ENCODE results near the gene GAS6.

- TF ChIP-seq, protein P1, sequence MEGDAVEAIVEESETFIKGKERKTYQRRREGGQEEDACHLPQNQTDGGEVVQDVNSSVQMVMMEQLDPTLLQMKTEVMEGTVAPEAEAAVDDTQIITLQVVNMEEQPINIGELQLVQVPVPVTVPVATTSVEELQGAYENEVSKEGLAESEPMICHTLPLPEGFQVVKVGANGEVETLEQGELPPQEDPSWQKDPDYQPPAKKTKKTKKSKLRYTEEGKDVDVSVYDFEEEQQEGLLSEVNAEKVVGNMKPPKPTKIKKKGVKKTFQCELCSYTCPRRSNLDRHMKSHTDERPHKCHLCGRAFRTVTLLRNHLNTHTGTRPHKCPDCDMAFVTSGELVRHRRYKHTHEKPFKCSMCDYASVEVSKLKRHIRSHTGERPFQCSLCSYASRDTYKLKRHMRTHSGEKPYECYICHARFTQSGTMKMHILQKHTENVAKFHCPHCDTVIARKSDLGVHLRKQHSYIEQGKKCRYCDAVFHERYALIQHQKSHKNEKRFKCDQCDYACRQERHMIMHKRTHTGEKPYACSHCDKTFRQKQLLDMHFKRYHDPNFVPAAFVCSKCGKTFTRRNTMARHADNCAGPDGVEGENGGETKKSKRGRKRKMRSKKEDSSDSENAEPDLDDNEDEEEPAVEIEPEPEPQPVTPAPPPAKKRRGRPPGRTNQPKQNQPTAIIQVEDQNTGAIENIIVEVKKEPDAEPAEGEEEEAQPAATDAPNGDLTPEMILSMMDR (IDR thresholded peaks at IDR 0.05) = no peak
- TF ChIP-seq POLR2A (IDR thresholded peaks at IDR 0.05) = no peak
Observed at GRCh38 chr13:113806526-113806925, 57.4 kb downstream of the GAS6 start.
